ENCODE results near the gene HELZ2. TPM values are rescaled to one million over a fixed set of nuclear protein-coding genes. Genes with fewer than 3 reads are reported as not detected.

HELZ2 gene
- total and polyA plus RNA-seq, 3 donors from 2014 or later = 7.1 to 22.9 (median 13.5) TPM

- no peaks in the 10 kb centered on the region for H3K9me3 ChIP-seq
- no peak for TF ChIP-seq POLR2A (IDR thresholded peaks at IDR 0.05)
- H3K4me3 ChIP-seq = no peak overlapping the region
- no peaks in the 10 kb centered on the region for H3K4me1 ChIP-seq
- no peaks in the 10 kb centered on the region for H3K27me3 ChIP-seq
- 83 to 93% methylated on average over 3 to 20 of the region's 20 CpGs for WGBS, 2 donors
- H3K36me3 ChIP-seq (ENCODE audit: low read depth, missing control alignments) = no peaks in the 10 kb centered on the region
- no peak overlapping the region for H3K27ac ChIP-seq
- intact Hi-C loops (cut with DNase I; ENCODE audit: low total_unique reads) = no loop called here
- no peak for DNase-seq
Measured at GRCh38 chr20:63546256-63546955, 27.6 kb downstream of the HELZ2 start.

GRCh38 chr20:63545814-63546213 lies 28.2 kb downstream of the HELZ2 start:
- no peaks in the 10 kb centered on the region for H3K9me3 ChIP-seq
- intact Hi-C loops (cut with DNase I; ENCODE audit: low total_unique reads) = no loop called here
- TF ChIP-seq CTCF (IDR thresholded peaks at IDR 0.05) (no peak), POLR2A (IDR thresholded peaks at IDR 0.05) (no peak)
- H3K36me3 ChIP-seq (ENCODE audit: low read depth, missing control alignments) = no peaks in the 10 kb centered on the region
- H3K27ac ChIP-seq = no peak overlapping the region
- H3K27me3 ChIP-seq = no peaks in the 10 kb centered on the region
- WGBS, 2 donors = 66 to 75% methylated on average over 2 to 6 of the region's 6 CpGs
- DNase-seq = no peak
- H3K4me3 ChIP-seq = no peak overlapping the region
- H3K4me1 ChIP-seq = no peaks in the 10 kb centered on the region

GRCh38 chr20:63544958-63545516 lies 29.0 kb downstream of the HELZ2 start:
- intact Hi-C loops (cut with DNase I; ENCODE audit: low total_unique reads) = no loop called here
- Histone ChIP-seq H3K4me3 (no peak overlapping the region), H3K27me3 (no peaks in the 10 kb centered on the region), H3K4me1 (no peaks in the 10 kb centered on the region), H3K36me3 (ENCODE audit: low read depth, missing control alignments) (no peaks in the 10 kb centered on the region), H3K27ac (no peak overlapping the region), H3K9me3 (no peaks in the 10 kb centered on the region)
- DNase-seq = no peak
- 65 to 79% methylated on average over 3 to 19 of the region's 19 CpGs for WGBS, 2 donors
- TF ChIP-seq CTCF (IDR thresholded peaks at IDR 0.05) = no peak
- no peak for TF ChIP-seq POLR2A (IDR thresholded peaks at IDR 0.05)

- Histone ChIP-seq H3K27me3 (no peaks in the 10 kb centered on the region), H3K4me3 (no peak overlapping the region)
- intact Hi-C loops (cut with DNase I; ENCODE audit: low total_unique reads) = no loop called here
Measured at GRCh38 chr20:63544241-63544957, 29.6 kb downstream of the HELZ2 start.

More at GRCh38 chr20:63544241-63544957, 29.6 kb downstream of the HELZ2 start:
- TF ChIP-seq POLR2A (IDR thresholded peaks at IDR 0.05) (no peak), CTCF (IDR thresholded peaks at IDR 0.05) (no peak)
- H3K36me3 ChIP-seq (ENCODE audit: low read depth, missing control alignments) = no peaks in the 10 kb centered on the region
- WGBS, 2 donors = 67 to 79% methylated on average over 8 to 27 of the region's 27 CpGs
- H3K27ac ChIP-seq = no peak overlapping the region
- H3K4me1 ChIP-seq = no peaks in the 10 kb centered on the region
- H3K9me3 ChIP-seq = no peaks in the 10 kb centered on the region
- no peak for DNase-seq
